Esophagus muscularis mucosa (tissue), 4 donors: ENCODE results near the gene INSR. TPM values are rescaled to one million over a fixed set of nuclear protein-coding genes. Genes with fewer than 3 reads are reported as not detected.

Experiments
- DNase-seq: peaks from one replicate; pipeline ENCODE4 v3.0.0-alpha.2; 2017; ENCODE audit errors: extremely low spot score
- H3K27ac ChIP-seq, 4 donors: fragments of 200-600 bp; sonication (generic); replicated peaks in 1 of 4; 1 replicate in 3 of 4; 2 replicates in 1 of 4; pipeline ENCODE4 v1.5.1; 2016 to 2019; ENCODE audit warnings: mild to moderate bottlenecking in 1 of 4
- H3K27me3 ChIP-seq, 4 donors: fragments of 200-600 bp; sonication (generic); one replicate each; pipeline versions ENCODE4 v1.5.1 to v1.6.0; 2016 to 2019
- H3K36me3 ChIP-seq, 4 donors: fragments of 200-600 bp; sonication (generic); one replicate each; pipeline ENCODE4 v1.5.1; 2016 to 2019
- H3K4me1 ChIP-seq, 4 donors: fragments of 200-600 bp; sonication (generic); one replicate each; pipeline ENCODE4 v1.5.1; 2016 to 2019
- H3K4me3 ChIP-seq, 4 donors: fragments of 200-600 bp; sonication (generic); 1 replicate in 2 of 4; 2 replicates in 2 of 4; pipeline ENCODE4 v1.5.1; 2016 to 2019; ENCODE audit warnings: mild to moderate bottlenecking in 4 of 4, moderate library complexity in 1 of 4
- H3K9me3 ChIP-seq, 4 donors: fragments of 200-600 bp; sonication (generic); 1 replicate in 3 of 4; 2 replicates in 1 of 4; pipeline ENCODE4 v1.5.1; 2016 to 2019
- EP300 ChIP-seq: sonication (generic); formaldehyde crosslinking; IDR thresholded peaks from one replicate; pipeline ENCODE4 v1.6.1; 2017; ENCODE audit warnings: antibody characterized with exemption
- POLR2A ChIP-seq: fragments of 450-650 bp; IDR thresholded peaks from one replicate; pipeline ENCODE4 v1.6.1; 2017; ENCODE audit warnings: antibody characterized with exemption, moderate library complexity, mild to moderate bottlenecking, low read depth
- POLR2AphosphoS5 ChIP-seq, 2 donors: sonication (generic); formaldehyde crosslinking; IDR thresholded peaks; one replicate each; pipeline ENCODE4 v1.6.1; 2017; ENCODE audit warnings: antibody characterized with exemption in 2 of 2
- WGBS: methylation state at CpG from one replicate; pipeline ENCODE4 v1.1.5; 2018; 5-methylcytosine and 5-hydroxymethylcytosine counted together
- intact Hi-C: fragments of 100-400 bp; cut with DNase I; formaldehyde crosslinking; loops from one replicate; pipeline ENCODE4 v1.15.1; 2023
- total RNA-seq, 4 donors: library from RNA; depleted of rRNA; stranded (reverse); fragments of >200 nt; gene quantifications; one replicate each; pipeline versions ENCODE4 v1.1.0 to v1.2.1, GENCODE V29; 2016
- TF ChIP-seq, protein P1 (sequence below), 3 experiments: fragments of 200-600 bp in 2 of 3; fragments of 450-650 bp in 1 of 3; sonication (generic) in 2 of 3; IDR thresholded peaks; one replicate each; pipeline ENCODE4 v1.5.1; 2017 to 2019; ENCODE audit warnings: antibody characterized with exemption in 3 of 3, mild to moderate bottlenecking in 2 of 3, moderate library complexity in 1 of 3

INSR gene
- total RNA-seq, 4 donors from 2014 or later = 72.3 to 143 (median 92.5) TPM

DNA sequence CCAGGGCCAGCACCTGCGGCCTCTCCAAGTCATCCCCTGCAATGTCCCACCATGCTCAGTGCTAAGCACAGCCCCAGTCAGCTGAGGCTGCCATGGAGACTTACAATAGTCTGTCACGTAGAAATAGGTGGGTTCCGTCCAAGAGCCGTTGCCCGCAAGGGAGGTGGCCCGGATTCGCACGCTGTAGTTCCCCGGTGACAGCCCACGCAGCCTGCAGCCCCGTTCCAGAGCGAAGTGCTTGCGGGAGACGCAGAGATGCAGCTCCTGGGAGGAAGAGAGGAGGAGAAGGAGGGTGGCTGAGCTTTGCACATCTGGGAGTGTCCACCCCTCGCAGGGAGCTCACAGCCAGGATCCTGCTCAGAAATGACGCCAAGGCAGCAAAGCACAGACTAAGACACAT is 162.2 kb downstream of the INSR start:
- intact Hi-C loops = no loop called here
- Histone ChIP-seq H3K4me1 (peaks cover 0 to 9% (median 3%) of the 10 kb centered on the region in 4 donors), H3K9me3 (peaks cover 0 to 1% (median 0%) of the 10 kb centered on the region in 4 donors), H3K36me3 (peaks cover 57 to 83% (median 67%) of the 10 kb centered on the region in 4 donors), H3K27me3 (no peaks in the 10 kb centered on the region), H3K27ac (no peak overlapping the region), H3K4me3 (no peak overlapping the region)
- TF ChIP-seq, protein P1, sequence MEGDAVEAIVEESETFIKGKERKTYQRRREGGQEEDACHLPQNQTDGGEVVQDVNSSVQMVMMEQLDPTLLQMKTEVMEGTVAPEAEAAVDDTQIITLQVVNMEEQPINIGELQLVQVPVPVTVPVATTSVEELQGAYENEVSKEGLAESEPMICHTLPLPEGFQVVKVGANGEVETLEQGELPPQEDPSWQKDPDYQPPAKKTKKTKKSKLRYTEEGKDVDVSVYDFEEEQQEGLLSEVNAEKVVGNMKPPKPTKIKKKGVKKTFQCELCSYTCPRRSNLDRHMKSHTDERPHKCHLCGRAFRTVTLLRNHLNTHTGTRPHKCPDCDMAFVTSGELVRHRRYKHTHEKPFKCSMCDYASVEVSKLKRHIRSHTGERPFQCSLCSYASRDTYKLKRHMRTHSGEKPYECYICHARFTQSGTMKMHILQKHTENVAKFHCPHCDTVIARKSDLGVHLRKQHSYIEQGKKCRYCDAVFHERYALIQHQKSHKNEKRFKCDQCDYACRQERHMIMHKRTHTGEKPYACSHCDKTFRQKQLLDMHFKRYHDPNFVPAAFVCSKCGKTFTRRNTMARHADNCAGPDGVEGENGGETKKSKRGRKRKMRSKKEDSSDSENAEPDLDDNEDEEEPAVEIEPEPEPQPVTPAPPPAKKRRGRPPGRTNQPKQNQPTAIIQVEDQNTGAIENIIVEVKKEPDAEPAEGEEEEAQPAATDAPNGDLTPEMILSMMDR (IDR thresholded peaks at IDR 0.05) = no peak
- TF ChIP-seq EP300 = no peak
- DNase-seq = no peak
- 97% methylated on average over 16 of the region's 16 CpGs for WGBS

- intact Hi-C loops = no loop called here
These were observed 164.2 kb downstream of the INSR start for GRCh38 chr19:7130043-7130442.

DNA sequence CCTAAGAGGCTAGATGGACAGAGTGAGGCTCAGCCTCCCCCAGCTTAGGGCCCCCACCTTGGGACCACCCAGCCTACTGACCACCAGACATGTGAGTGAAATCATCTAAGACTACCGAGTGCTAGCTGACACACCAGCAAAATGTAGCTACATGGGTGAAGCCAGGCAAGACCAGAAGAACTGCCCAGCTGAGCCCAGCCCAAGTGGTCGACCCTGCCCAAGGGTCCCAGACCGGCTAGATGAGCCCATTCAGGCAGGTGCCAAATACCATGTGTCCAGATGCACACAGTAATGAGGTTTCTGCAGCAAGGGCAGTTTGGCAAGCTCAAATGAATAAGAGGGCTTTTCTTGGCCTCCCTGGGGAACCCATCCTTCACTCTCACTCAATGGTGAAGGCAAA is 168.1 kb downstream of the INSR start:
- no peak for DNase-seq
- no peaks in the 10 kb centered on the region for H3K4me1 ChIP-seq
- 100% methylated on average over 1 of the region's 3 CpGs for WGBS
- H3K36me3 ChIP-seq = peaks cover 79 to 96% (median 93%) of the 10 kb centered on the region in 4 donors
- no peak overlapping the region for H3K27ac ChIP-seq
- no peak overlapping the region for H3K4me3 ChIP-seq
- H3K9me3 ChIP-seq = peaks cover 0 to 22% (median 15%) of the 10 kb centered on the region in 4 donors
- H3K27me3 ChIP-seq = no peaks in the 10 kb centered on the region
- no peak for TF ChIP-seq POLR2A
- TF ChIP-seq, protein P1 (IDR thresholded peaks at IDR 0.05) = no peak
- TF ChIP-seq EP300 = no peak
- TF ChIP-seq POLR2AphosphoS5 (IDR thresholded peaks at IDR 0.05) = no peak
- intact Hi-C loops = no loop called here

More at GRCh38 chr19:7130043-7130442, 164.2 kb downstream of the INSR start:
- H3K9me3 ChIP-seq = peaks cover 0 to 21% (median 15%) of the 10 kb centered on the region in 4 donors
- DNase-seq = no peak
- peaks cover 0 to 9% (median 3%) of the 10 kb centered on the region in 4 donors for H3K4me1 ChIP-seq
- no peak overlapping the region for H3K4me3 ChIP-seq
- no peak overlapping the region for H3K27ac ChIP-seq
- H3K36me3 ChIP-seq = peaks cover 69 to 88% (median 77%) of the 10 kb centered on the region in 4 donors
- 100% methylated on average over 1 of the region's 1 CpG for WGBS
- TF ChIP-seq EP300 (no peak), POLR2AphosphoS5 (IDR thresholded peaks at IDR 0.05) (no peak), POLR2A (no peak)
- TF ChIP-seq, protein P1 (IDR thresholded peaks at IDR 0.05) = no peak
- H3K27me3 ChIP-seq = no peaks in the 10 kb centered on the region

DNA sequence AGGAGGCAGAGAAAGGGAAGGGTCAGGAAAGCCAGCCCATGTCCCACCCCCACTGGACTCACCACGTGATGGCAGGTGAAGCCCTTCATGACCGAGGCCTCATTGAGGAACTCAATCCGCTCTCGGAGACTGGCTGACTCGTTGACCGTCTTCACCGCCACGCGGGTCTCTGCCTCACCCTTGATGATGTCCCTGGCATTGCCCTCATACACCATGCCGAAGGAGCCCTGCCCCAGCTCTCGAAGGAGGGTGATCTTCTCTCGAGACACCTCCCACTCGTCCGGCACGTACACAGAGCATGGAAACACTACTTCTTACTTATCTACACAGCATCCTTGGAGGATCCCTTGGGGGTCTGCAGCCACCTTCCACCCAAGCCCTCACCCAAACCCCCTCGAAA is 169.0 kb downstream of the INSR start:
- no peaks in the 10 kb centered on the region for H3K4me1 ChIP-seq
- peaks cover 0 to 22% (median 15%) of the 10 kb centered on the region in 4 donors for H3K9me3 ChIP-seq
- 95% methylated on average over 2 of the region's 16 CpGs for WGBS
- H3K36me3 ChIP-seq = peaks cover 73 to 96% (median 93%) of the 10 kb centered on the region in 4 donors
- no peak overlapping the region for H3K27ac ChIP-seq
- no peak overlapping the region for H3K4me3 ChIP-seq
- H3K27me3 ChIP-seq = no peaks in the 10 kb centered on the region
- TF ChIP-seq, protein P1 (IDR thresholded peaks at IDR 0.05) = no peak
- TF ChIP-seq POLR2A (no peak), POLR2AphosphoS5 (IDR thresholded peaks at IDR 0.05) (no peak), EP300 (no peak)
- no peak for DNase-seq
- intact Hi-C loops = no loop called here

DNA sequence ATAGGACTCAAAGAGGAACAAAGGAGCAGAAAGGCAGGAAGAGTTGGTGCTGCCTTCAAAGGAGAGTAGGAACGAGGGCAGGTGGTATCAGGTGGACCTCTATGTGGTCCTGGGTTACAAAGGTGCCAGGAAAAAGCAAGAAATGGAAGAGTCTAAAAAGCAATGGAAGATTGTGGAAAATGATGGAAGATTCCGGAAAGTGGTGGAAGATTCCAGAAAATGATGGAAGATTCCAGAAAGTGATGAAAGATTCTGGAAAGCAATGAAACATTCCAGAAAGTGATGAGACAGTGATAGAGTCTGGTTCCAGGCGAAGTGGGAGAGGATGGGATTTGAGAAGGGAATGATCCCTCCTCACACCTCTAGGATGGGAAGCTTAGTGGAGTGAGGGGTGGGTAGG is 169.4 kb downstream of the INSR start:
- H3K27me3 ChIP-seq = no peaks in the 10 kb centered on the region
- WGBS = 79% methylated on average over 3 of the region's 3 CpGs
- peaks cover 0 to 22% (median 15%) of the 10 kb centered on the region in 4 donors for H3K9me3 ChIP-seq
- H3K36me3 ChIP-seq = peaks cover 73 to 96% (median 93%) of the 10 kb centered on the region in 4 donors
- H3K4me3 ChIP-seq = no peak overlapping the region
- no peak overlapping the region for H3K27ac ChIP-seq
- H3K4me1 ChIP-seq = no peaks in the 10 kb centered on the region
- intact Hi-C loops = no loop called here
- peak in 1 of 2 donors; percentile 16 for TF ChIP-seq POLR2AphosphoS5 (IDR thresholded peaks at IDR 0.05)
- TF ChIP-seq, protein P1 (IDR thresholded peaks at IDR 0.05) = no peak
- no peak for DNase-seq
